Loucy (cell line): ENCODE data around the gene FKBP14.

ENCODE experiments used
- EZH2phosphoT487 ChIP-seq: fragments of 200-600 bp; IDR thresholded peaks from 2 replicates; pipeline ENCODE4 v1.6.1; 2018; ENCODE audit warnings: antibody characterized with exemption, mild to moderate bottlenecking, moderate library complexity, borderline replicate concordance
- TF ChIP-seq, protein P1 (sequence below): fragments of 200-600 bp; sonication (generic); conservative IDR thresholded peaks from 2 replicates; pipeline ENCODE4 v1.5.1; 2014; ENCODE audit warnings: mild to moderate bottlenecking, antibody characterized with exemption, low read length

DNA sequence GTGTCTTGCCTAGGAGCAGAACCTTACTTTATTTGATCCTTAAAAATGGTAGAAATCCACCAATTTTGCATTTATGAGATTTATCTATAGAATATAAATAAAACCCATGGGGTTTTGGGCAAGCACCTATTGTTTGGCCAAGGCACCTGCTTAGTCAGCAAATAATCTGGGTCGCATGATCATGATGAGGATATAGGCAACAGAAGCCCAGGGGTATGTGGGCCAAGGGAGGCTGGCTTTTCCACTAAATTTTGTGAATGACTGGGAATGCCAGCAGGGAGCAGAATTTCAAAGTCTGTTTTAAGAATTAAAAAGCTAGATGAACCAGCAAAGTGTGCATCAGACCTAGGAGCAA is 54.2 kb downstream of the FKBP14 start:
- TF ChIP-seq, protein P1, sequence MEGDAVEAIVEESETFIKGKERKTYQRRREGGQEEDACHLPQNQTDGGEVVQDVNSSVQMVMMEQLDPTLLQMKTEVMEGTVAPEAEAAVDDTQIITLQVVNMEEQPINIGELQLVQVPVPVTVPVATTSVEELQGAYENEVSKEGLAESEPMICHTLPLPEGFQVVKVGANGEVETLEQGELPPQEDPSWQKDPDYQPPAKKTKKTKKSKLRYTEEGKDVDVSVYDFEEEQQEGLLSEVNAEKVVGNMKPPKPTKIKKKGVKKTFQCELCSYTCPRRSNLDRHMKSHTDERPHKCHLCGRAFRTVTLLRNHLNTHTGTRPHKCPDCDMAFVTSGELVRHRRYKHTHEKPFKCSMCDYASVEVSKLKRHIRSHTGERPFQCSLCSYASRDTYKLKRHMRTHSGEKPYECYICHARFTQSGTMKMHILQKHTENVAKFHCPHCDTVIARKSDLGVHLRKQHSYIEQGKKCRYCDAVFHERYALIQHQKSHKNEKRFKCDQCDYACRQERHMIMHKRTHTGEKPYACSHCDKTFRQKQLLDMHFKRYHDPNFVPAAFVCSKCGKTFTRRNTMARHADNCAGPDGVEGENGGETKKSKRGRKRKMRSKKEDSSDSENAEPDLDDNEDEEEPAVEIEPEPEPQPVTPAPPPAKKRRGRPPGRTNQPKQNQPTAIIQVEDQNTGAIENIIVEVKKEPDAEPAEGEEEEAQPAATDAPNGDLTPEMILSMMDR = no peak
- TF ChIP-seq EZH2phosphoT487 = no peak
